NB4 (cell line): ENCODE data around the gene CEACAM20.

Source experiments
- POLR2A ChIP-seq: IDR thresholded peaks from 2 replicates; pipeline ENCODE4 v1.6.1; 2011; ENCODE audit warnings: mild to moderate bottlenecking; ENCODE audit not compliant: insufficient read length; ENCODE audit errors: extremely low read depth
- TF ChIP-seq, protein P1 (sequence below): IDR thresholded peaks from one replicate; pipeline ENCODE4 v1.5.1; 2012; ENCODE audit warnings: low read depth, low read length

DNA sequence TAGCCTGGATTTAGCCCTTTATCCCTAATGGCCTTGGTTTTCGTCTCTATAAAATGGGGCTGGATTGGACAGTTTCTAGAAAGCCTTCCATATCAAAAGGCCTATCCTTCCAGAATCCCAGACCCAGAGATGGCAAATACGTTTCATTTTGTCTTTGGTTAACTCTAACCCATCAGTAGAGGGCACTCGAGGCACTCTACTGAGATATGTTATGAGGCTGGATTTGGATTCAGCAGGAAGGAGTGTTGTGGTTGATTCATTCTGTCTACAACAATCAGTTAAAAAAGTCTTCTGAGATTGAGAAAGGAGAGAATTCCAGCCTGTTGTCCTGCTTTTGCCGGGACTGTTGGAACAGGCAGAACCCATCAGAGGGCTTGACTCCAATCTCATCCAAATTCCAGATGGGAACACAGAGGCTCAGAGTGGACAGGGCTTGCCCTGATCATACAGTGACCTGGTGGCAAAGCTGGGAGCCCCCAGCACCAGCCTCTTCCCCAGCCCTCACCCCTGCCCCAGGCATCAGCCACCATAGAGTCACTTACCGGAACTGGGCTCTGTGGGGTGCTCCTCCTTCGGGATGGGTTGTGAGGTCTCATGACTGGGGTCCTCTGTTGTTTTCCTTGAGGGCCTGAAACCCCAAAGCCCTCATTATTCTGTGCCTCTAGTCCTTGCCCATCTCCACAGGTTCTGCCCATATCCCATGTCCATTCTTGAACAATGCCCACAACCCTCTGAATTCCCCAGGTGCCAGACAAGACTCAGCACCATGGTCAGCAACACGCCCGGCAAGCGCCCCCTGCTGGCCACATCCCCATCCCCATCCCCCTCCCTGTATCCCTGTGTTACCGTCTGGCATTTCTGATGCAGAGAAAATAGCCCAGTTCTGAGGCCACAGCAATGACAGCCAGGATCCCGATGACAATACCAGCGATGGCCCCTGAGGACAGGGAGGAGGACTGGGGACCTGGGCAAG, 16.9 kb downstream of the CEACAM20 start:
- no peak for TF ChIP-seq POLR2A
- TF ChIP-seq, protein P1, sequence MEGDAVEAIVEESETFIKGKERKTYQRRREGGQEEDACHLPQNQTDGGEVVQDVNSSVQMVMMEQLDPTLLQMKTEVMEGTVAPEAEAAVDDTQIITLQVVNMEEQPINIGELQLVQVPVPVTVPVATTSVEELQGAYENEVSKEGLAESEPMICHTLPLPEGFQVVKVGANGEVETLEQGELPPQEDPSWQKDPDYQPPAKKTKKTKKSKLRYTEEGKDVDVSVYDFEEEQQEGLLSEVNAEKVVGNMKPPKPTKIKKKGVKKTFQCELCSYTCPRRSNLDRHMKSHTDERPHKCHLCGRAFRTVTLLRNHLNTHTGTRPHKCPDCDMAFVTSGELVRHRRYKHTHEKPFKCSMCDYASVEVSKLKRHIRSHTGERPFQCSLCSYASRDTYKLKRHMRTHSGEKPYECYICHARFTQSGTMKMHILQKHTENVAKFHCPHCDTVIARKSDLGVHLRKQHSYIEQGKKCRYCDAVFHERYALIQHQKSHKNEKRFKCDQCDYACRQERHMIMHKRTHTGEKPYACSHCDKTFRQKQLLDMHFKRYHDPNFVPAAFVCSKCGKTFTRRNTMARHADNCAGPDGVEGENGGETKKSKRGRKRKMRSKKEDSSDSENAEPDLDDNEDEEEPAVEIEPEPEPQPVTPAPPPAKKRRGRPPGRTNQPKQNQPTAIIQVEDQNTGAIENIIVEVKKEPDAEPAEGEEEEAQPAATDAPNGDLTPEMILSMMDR, result peak; percentile 56
